WTC11 (cell line): ENCODE data around the gene KIAA1671. TPM values are rescaled to one million over a fixed set of nuclear protein-coding genes. Genes with fewer than 3 reads are reported as not detected.

Experiments used
- ATAC-seq: fragments of 200-7000 bp; cut with Tn5 transposase; 2 replicates; pipeline ENCODE4 v1.10.0; 2021; ENCODE audit warnings: mild to moderate bottlenecking, moderate library complexity
- CTCF ChIA-PET: fragments of 300-600 bp; sonication (Branson Sonifier 250); formaldehyde crosslinking; loops from one replicate; lab custom pipeline; 2021; ENCODE audit warnings: antibody characterized with exemption; lab: Charles Lee
- POLR2A ChIA-PET: fragments of 350-600 bp; sonication (Branson Sonifier 250); formaldehyde crosslinking; loops from one replicate; lab custom pipeline; 2021; ENCODE audit warnings: antibody characterized with exemption; lab: Charles Lee
- DNase-seq: peaks from one replicate; pipeline ENCODE4 v3.0.0; 2021; ENCODE audit warnings: low spot score
- H3K27ac Mint-ChIP-seq: 2 replicates; pipeline ENCODE4 v1.8.0; 2021; ENCODE audit warnings: mixed read lengths
- H3K27me3 Mint-ChIP-seq: 2 replicates; pipeline ENCODE4 v1.8.0; 2021; ENCODE audit warnings: low read depth, mild to moderate bottlenecking, moderate library complexity, mixed read lengths
- H3K36me3 Mint-ChIP-seq: 2 replicates; pipeline ENCODE4 v1.8.0; 2021; ENCODE audit warnings: mixed read lengths
- H3K4me1 Mint-ChIP-seq: 2 replicates; pipeline ENCODE4 v1.8.0; 2022; ENCODE audit warnings: mixed read lengths
- H3K4me3 Mint-ChIP-seq: 2 replicates; pipeline ENCODE4 v1.8.0; 2021; ENCODE audit warnings: mild to moderate bottlenecking, moderate library complexity, mixed read lengths
- H3K9me3 Mint-ChIP-seq: 2 replicates; pipeline ENCODE4 v1.8.0; 2021; ENCODE audit warnings: mixed read lengths
- ATF1 ChIP-seq: sonication (generic); formaldehyde crosslinking; IDR thresholded peaks from 2 replicates; pipeline ENCODE4 v1.8.1; 2023; ENCODE audit warnings: mild to moderate bottlenecking, moderate library complexity, missing genetic modification reagents
- CREB1 ChIP-seq: sonication (generic); formaldehyde crosslinking; IDR thresholded peaks from 2 replicates; pipeline ENCODE4 v1.8.0; 2023; ENCODE audit warnings: mild to moderate bottlenecking, missing genetic modification reagents
- E2F4 ChIP-seq: sonication (generic); formaldehyde crosslinking; IDR thresholded peaks from 2 replicates; pipeline ENCODE4 v1.8.1; 2022; ENCODE audit warnings: low read depth, mild to moderate bottlenecking, moderate library complexity, missing genetic modification reagents, borderline replicate concordance
- ERG ChIP-seq: fragments of 250-450 bp; sonication (Bioruptor Pico); IDR thresholded peaks from 2 replicates; pipeline ENCODE4 v1.8.0; 2021; ENCODE audit warnings: mild to moderate bottlenecking
- ETV6 ChIP-seq: sonication (generic); formaldehyde crosslinking; IDR thresholded peaks from 2 replicates; pipeline ENCODE4 v1.8.1; 2022; ENCODE audit warnings: mild to moderate bottlenecking, missing genetic modification reagents
- GTF2I ChIP-seq: fragments of 250-450 bp; sonication (Bioruptor Pico); conservative IDR thresholded peaks from 2 replicates; pipeline ENCODE4 v1.4.0; 2021; ENCODE audit warnings: mild to moderate bottlenecking
- KAT7 ChIP-seq: sonication (generic); formaldehyde crosslinking; IDR thresholded peaks from 2 replicates; pipeline ENCODE4 v1.8.1; 2023; ENCODE audit warnings: missing genetic modification reagents, mild to moderate bottlenecking, borderline replicate concordance
- NFE2L1 ChIP-seq: sonication (generic); formaldehyde crosslinking; IDR thresholded peaks from 2 replicates; pipeline ENCODE4 v1.8.1; 2023; ENCODE audit warnings: missing genetic modification reagents
- NR1H2 ChIP-seq: sonication (generic); formaldehyde crosslinking; IDR thresholded peaks from 2 replicates; pipeline ENCODE4 v1.9.0; 2021; ENCODE audit warnings: mild to moderate bottlenecking, moderate library complexity, missing genetic modification reagents
- OVOL2 ChIP-seq: fragments of 250-450 bp; sonication (Bioruptor Pico); IDR thresholded peaks from 2 replicates; pipeline ENCODE4 v1.9.0; 2021; ENCODE audit warnings: mild to moderate bottlenecking, borderline replicate concordance
- PRRX2 ChIP-seq: fragments of 250-450 bp; sonication (Bioruptor Pico); IDR thresholded peaks from 2 replicates; pipeline ENCODE4 v1.8.0; 2021; ENCODE audit warnings: mild to moderate bottlenecking
- RELA ChIP-seq: sonication (generic); formaldehyde crosslinking; IDR thresholded peaks from 2 replicates; pipeline ENCODE4 v1.8.1; 2022; ENCODE audit warnings: missing genetic modification reagents, mild to moderate bottlenecking, borderline replicate concordance
- TCF7 ChIP-seq: sonication (generic); formaldehyde crosslinking; IDR thresholded peaks from 2 replicates; pipeline ENCODE4 v1.8.0; 2022; ENCODE audit warnings: mild to moderate bottlenecking, low read depth, missing genetic modification reagents, moderate library complexity
- TEAD4 ChIP-seq: sonication (generic); formaldehyde crosslinking; IDR thresholded peaks from 2 replicates; pipeline ENCODE4 v1.8.0; 2022; ENCODE audit warnings: mild to moderate bottlenecking, missing genetic modification reagents
- ZNF138 ChIP-seq: sonication (generic); formaldehyde crosslinking; conservative IDR thresholded peaks from 2 replicates; pipeline ENCODE4 v1.8.1; 2022; ENCODE audit warnings: mild to moderate bottlenecking, moderate library complexity, missing genetic modification reagents
- ZNF219 ChIP-seq: sonication (generic); formaldehyde crosslinking; IDR thresholded peaks from 2 replicates; pipeline ENCODE4 v1.8.0; 2023; ENCODE audit warnings: missing genetic modification reagents, mild to moderate bottlenecking, borderline replicate concordance
- ZNF317 ChIP-seq: sonication (generic); formaldehyde crosslinking; IDR thresholded peaks from 2 replicates; pipeline ENCODE4 v1.8.1; 2023; ENCODE audit warnings: low read depth, mild to moderate bottlenecking, moderate library complexity, missing genetic modification reagents, borderline replicate concordance
- ZNF416 ChIP-seq: fragments of 250-450 bp; sonication (Bioruptor Pico); IDR thresholded peaks from 2 replicates; pipeline ENCODE4 v1.9.0; 2021; ENCODE audit warnings: mild to moderate bottlenecking, inconsistent platforms
- total RNA-seq: library from RNA; stranded (reverse); gene quantifications from 3 replicates; pipeline ENCODE4 v1.2.3, GENCODE V29; 2021

KIAA1671 gene
- total RNA-seq, 1 experiment from 2014 or later: 26.0 TPM

GRCh38 chr22:24945430-24945829 lies 7.1 kb upstream of the KIAA1671 start:
- H3K4me1 Mint-ChIP-seq: peaks cover 28% of the 10 kb centered on the region
- TF ChIP-seq TCF7 (CRISPR knock-in tag): no peak
- TF ChIP-seq GTF2I (CRISPR knock-in tag): no peak
- H3K27me3 Mint-ChIP-seq: no peaks in the 10 kb centered on the region
- no peak overlapping the region for H3K4me3 Mint-ChIP-seq
- H3K36me3 Mint-ChIP-seq: no peaks in the 10 kb centered on the region
- H3K27ac Mint-ChIP-seq: no peak overlapping the region
- no peak for ATAC-seq
- ChIA-PET CTCF (interaction anchor here (0.8 kb wide), 1 partner anchor 20 kb away, joined by 3 read pairs; no protein-coding TSS in a partner anchor), POLR2A (no interaction called here)
- DNase-seq: no peak
- no peaks in the 10 kb centered on the region for H3K9me3 Mint-ChIP-seq

DNA sequence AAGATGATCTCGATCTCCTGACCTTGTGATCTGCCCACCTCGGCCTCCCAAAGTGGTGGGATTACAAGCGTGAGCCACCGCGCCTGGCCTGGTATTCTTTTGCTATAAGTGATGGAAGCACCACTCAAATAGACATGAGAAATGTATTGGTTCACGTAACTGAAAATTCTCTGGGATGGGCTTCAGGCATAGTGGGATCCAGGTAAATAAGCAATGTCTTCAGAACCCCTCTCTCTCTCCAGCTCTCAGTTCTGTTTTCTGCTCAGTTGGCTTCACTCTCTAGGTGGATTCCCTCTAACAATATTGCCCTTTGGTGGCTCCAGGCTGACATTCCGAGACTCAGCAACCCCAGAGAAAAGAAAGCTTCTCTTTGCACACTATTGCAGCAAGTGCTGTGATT lies 5.1 kb upstream of the KIAA1671 start:
- no peaks in the 10 kb centered on the region for H3K27me3 Mint-ChIP-seq
- CTCF ChIA-PET: interaction anchor here (0.9 to 5.6 kb wide), 3 partner anchors 8 to 255 kb away, joined by 3 to 58 read pairs (median 6); no protein-coding TSS in a partner anchor
- H3K9me3 Mint-ChIP-seq: no peaks in the 10 kb centered on the region
- H3K4me3 Mint-ChIP-seq: no peak overlapping the region
- H3K4me1 Mint-ChIP-seq: peaks cover 36% of the 10 kb centered on the region
- H3K27ac Mint-ChIP-seq: peak overlapping the region; percentile 94; the same call in 1 of the 2 replicates
- H3K36me3 Mint-ChIP-seq: no peaks in the 10 kb centered on the region
- DNase-seq: no peak
- POLR2A ChIA-PET: no interaction called here
- ATAC-seq: no peak
- TF ChIP-seq KAT7 (CRISPR knock-in tag): no peak
- no peak for TF ChIP-seq RELA (CRISPR knock-in tag)
- no peak for TF ChIP-seq ATF1 (CRISPR knock-in tag)
- no peak for TF ChIP-seq ERG (CRISPR knock-in tag)
- no peak for TF ChIP-seq ZNF317 (CRISPR knock-in tag)
- TF ChIP-seq PRRX2 (CRISPR knock-in tag): no peak
- TF ChIP-seq, all 79 proteins: peak for 0

DNA sequence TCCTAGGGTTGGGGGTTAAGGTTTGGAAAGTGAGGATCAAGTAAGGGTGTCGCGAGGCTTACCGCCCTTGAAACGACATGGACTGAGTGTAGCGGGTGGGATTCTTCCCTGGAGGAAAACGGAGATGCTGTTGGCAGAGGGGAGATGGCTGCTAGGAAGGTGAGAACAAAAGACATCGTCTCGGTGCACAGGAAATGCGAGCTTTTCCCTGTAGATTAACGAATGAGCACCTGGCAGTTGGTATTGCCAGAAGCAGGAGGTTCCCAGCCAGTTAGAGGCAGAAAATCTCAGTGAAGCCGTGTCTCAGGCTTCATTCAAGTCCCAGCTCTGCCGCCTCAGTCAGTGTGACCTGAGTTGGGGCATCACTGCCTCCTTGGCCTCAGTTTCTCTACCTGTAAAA lies 4.6 kb upstream of the KIAA1671 start:
- no peak for TF ChIP-seq ZNF138 (CRISPR knock-in tag)
- TF ChIP-seq OVOL2: no peak
- H3K4me1 Mint-ChIP-seq: peaks cover 36% of the 10 kb centered on the region
- DNase-seq (no peak), ATAC-seq (no peak)
- no peaks in the 10 kb centered on the region for H3K9me3 Mint-ChIP-seq
- no peak overlapping the region for H3K4me3 Mint-ChIP-seq
- no peaks in the 10 kb centered on the region for H3K27me3 Mint-ChIP-seq
- H3K36me3 Mint-ChIP-seq: no peaks in the 10 kb centered on the region
- peak overlapping the region; percentile 94 for H3K27ac Mint-ChIP-seq
- CTCF ChIA-PET: interaction anchor here (1.3 to 5.6 kb wide), 4 partner anchors 8 to 179 kb away, joined by 4 to 58 read pairs (median 5); no protein-coding TSS in a partner anchor
- POLR2A ChIA-PET: no interaction called here

GRCh38 chr22:24948356-24949202 lies 3.9 kb upstream of the KIAA1671 start:
- Mint-ChIP-seq H3K27ac (peak overlapping the region; percentile 94), H3K9me3 (no peaks in the 10 kb centered on the region), H3K27me3 (peaks cover 3% of the 10 kb centered on the region; the same call in 1 of the 2 replicates), H3K36me3 (no peaks in the 10 kb centered on the region), H3K4me3 (no peak overlapping the region), H3K4me1 (peaks cover 40% of the 10 kb centered on the region)
- ATAC-seq (no peak), DNase-seq (peak; percentile 36)
- POLR2A ChIA-PET: no interaction called here
- TF ChIP-seq ETV6 (CRISPR knock-in tag) (no peak), ATF1 (CRISPR knock-in tag) (no peak), ZNF138 (CRISPR knock-in tag) (no peak), ZNF416 (CRISPR knock-in tag) (no peak), GTF2I (CRISPR knock-in tag) (no peak), TEAD4 (no peak), NR1H2 (CRISPR knock-in tag) (no peak), PRRX2 (CRISPR knock-in tag) (no peak), ZNF219 (CRISPR knock-in tag) (no peak), E2F4 (CRISPR knock-in tag) (no peak), CREB1 (CRISPR knock-in tag) (no peak), NFE2L1 (CRISPR knock-in tag) (no peak)
- CTCF ChIA-PET: interaction anchor here (1.3 to 5.6 kb wide), 5 partner anchors 9 to 180 kb away, joined by 4 to 58 read pairs (median 6); no protein-coding TSS in a partner anchor
